Activated naive CD4-positive, alpha-beta T cell treated with anti-CD3 and anti-CD28 coated beads, Interleukin-2, amount 10 ng/mL, durations not matched to agents 7 days and 5 days (primary cell): ENCODE results near the gene HRH1.
"Not testable (repeated sequence)": the region's sequence is repeated elsewhere in the genome, so short reads cannot be mapped to it uniquely, and the experiment has no call there.

Source experiments
- CTCF ChIA-PET: fragments of 350-600 bp; sonication (Branson Sonifier 250); formaldehyde crosslinking; loops from one replicate; lab custom pipeline; 2021; ENCODE audit warnings: antibody characterized with exemption; lab: Charles Lee
- DNase-seq: peaks from one replicate; pipeline ENCODE4 v3.0.0-alpha.2; 2020
- H3K27ac Mint-ChIP-seq: one replicate; pipeline ENCODE4 v1.8.0; 2021; ENCODE audit warnings: mild to moderate bottlenecking, moderate library complexity, mixed read lengths
- H3K27me3 Mint-ChIP-seq: one replicate; pipeline ENCODE4 v1.8.0; 2021; ENCODE audit warnings: mild to moderate bottlenecking, mixed read lengths
- H3K36me3 Mint-ChIP-seq: one replicate; pipeline ENCODE4 v1.8.0; 2021; ENCODE audit warnings: mixed read lengths
- H3K4me1 Mint-ChIP-seq: one replicate; pipeline ENCODE4 v1.8.0; 2021; ENCODE audit warnings: mixed read lengths
- H3K4me3 Mint-ChIP-seq: one replicate; pipeline ENCODE4 v1.8.0; 2021; ENCODE audit warnings: mild to moderate bottlenecking, moderate library complexity, mixed read lengths
- H3K9me3 Mint-ChIP-seq: one replicate; pipeline ENCODE4 v1.8.0; 2021; ENCODE audit warnings: mixed read lengths

Gene HRH1

GRCh38 chr3:11217370-11217769 is 63.1 kb downstream of the HRH1 start:
- H3K4me1 Mint-ChIP-seq, H3K27ac Mint-ChIP-seq, H3K4me3 Mint-ChIP-seq, H3K36me3 Mint-ChIP-seq, H3K9me3 Mint-ChIP-seq, DNase-seq, CTCF ChIA-PET: not testable (repeated sequence)
- H3K27me3 Mint-ChIP-seq: peaks cover 12% of the 10 kb centered on the region

GRCh38 chr3:11220230-11220629 is 65.9 kb downstream of the HRH1 start:
- Mint-ChIP-seq H3K4me3 (no peak overlapping the region), H3K36me3 (no peaks in the 10 kb centered on the region), H3K27ac (no peak overlapping the region), H3K27me3 (peaks cover 4% of the 10 kb centered on the region), H3K9me3 (no peaks in the 10 kb centered on the region), H3K4me1 (peaks cover 2% of the 10 kb centered on the region)
- DNase-seq: no peak
- CTCF ChIA-PET: no interaction called here

- CTCF ChIA-PET: interaction anchor here (0.5 to 0.8 kb wide), 2 partner anchors 15 kb away, joined by 3 read pairs; no protein-coding TSS in a partner anchor
- Mint-ChIP-seq H3K4me1 (peaks cover 13% of the 10 kb centered on the region), H3K4me3 (no peak overlapping the region), H3K9me3 (no peaks in the 10 kb centered on the region), H3K27ac (no peak overlapping the region), H3K27me3 (peaks cover 4% of the 10 kb centered on the region), H3K36me3 (no peaks in the 10 kb centered on the region)
- DNase-seq: no peak
Measured at GRCh38 chr3:11221818-11222415, 67.6 kb downstream of the HRH1 start.

- Mint-ChIP-seq H3K27ac (no peak overlapping the region), H3K4me1 (peaks cover 20% of the 10 kb centered on the region), H3K27me3 (peaks cover 4% of the 10 kb centered on the region), H3K4me3 (no peak overlapping the region), H3K36me3 (no peaks in the 10 kb centered on the region), H3K9me3 (no peaks in the 10 kb centered on the region)
- CTCF ChIA-PET: no interaction called here
- DNase-seq: no peak
Measured at GRCh38 chr3:11224010-11224409, 69.7 kb downstream of the HRH1 start.

- Mint-ChIP-seq H3K36me3 (no peaks in the 10 kb centered on the region), H3K27me3 (peaks cover 4% of the 10 kb centered on the region), H3K4me1 (peaks cover 20% of the 10 kb centered on the region), H3K9me3 (no peaks in the 10 kb centered on the region), H3K27ac (no peak overlapping the region), H3K4me3 (no peak overlapping the region)
- no peak for DNase-seq
- CTCF ChIA-PET: no interaction called here
Measured at GRCh38 chr3:11224870-11225229, 70.6 kb downstream of the HRH1 start.

GRCh38 chr3:11226042-11226370 is 71.7 kb downstream of the HRH1 start:
- H3K4me3 Mint-ChIP-seq: no peak overlapping the region
- H3K27ac Mint-ChIP-seq: no peak overlapping the region
- CTCF ChIA-PET: no interaction called here

GRCh38 chr3:11228041-11228440 is 73.7 kb downstream of the HRH1 start:
- CTCF ChIA-PET: interaction anchor here (1.0 kb wide), 1 partner anchor 8 kb away, joined by 5 read pairs; no protein-coding TSS in a partner anchor
- Mint-ChIP-seq H3K27me3 (peaks cover 6% of the 10 kb centered on the region), H3K36me3 (no peaks in the 10 kb centered on the region), H3K27ac (no peak overlapping the region), H3K9me3 (no peaks in the 10 kb centered on the region), H3K4me3 (no peak overlapping the region), H3K4me1 (peaks cover 20% of the 10 kb centered on the region)
- DNase-seq: no peak

More at GRCh38 chr3:11226042-11226370, 71.7 kb downstream of the HRH1 start:
- no peaks in the 10 kb centered on the region for H3K36me3 Mint-ChIP-seq
- H3K9me3 Mint-ChIP-seq: no peaks in the 10 kb centered on the region
- no peak for DNase-seq
- peaks cover 5% of the 10 kb centered on the region for H3K27me3 Mint-ChIP-seq
- H3K4me1 Mint-ChIP-seq: peaks cover 20% of the 10 kb centered on the region

GRCh38 chr3:11230125-11230524 is 75.8 kb downstream of the HRH1 start:
- no peak overlapping the region for H3K27ac Mint-ChIP-seq

GRCh38 chr3:11230832-11231231 is 76.5 kb downstream of the HRH1 start:
- CTCF ChIA-PET: no interaction called here
- peaks cover 15% of the 10 kb centered on the region for H3K4me1 Mint-ChIP-seq

More at GRCh38 chr3:11230125-11230524, 75.8 kb downstream of the HRH1 start:
- DNase-seq: no peak
- H3K4me1 Mint-ChIP-seq: peaks cover 20% of the 10 kb centered on the region
- H3K36me3 Mint-ChIP-seq: no peaks in the 10 kb centered on the region
- H3K4me3 Mint-ChIP-seq: no peak overlapping the region
- H3K27me3 Mint-ChIP-seq: peaks cover 19% of the 10 kb centered on the region
- no peaks in the 10 kb centered on the region for H3K9me3 Mint-ChIP-seq
- CTCF ChIA-PET: no interaction called here

GRCh38 chr3:11235385-11235784 is 81.1 kb downstream of the HRH1 start:
- no peak overlapping the region for H3K4me3 Mint-ChIP-seq
- no peaks in the 10 kb centered on the region for H3K36me3 Mint-ChIP-seq
- peaks cover 5% of the 10 kb centered on the region for H3K4me1 Mint-ChIP-seq
- peaks cover 8% of the 10 kb centered on the region for H3K9me3 Mint-ChIP-seq
- DNase-seq: no peak
- no peak overlapping the region for H3K27ac Mint-ChIP-seq
- CTCF ChIA-PET: interaction anchor here (1.1 to 5.4 kb wide), 5 partner anchors 69 to 416 kb away, joined by 3 to 91 read pairs (median 5); no protein-coding TSS in a partner anchor
- peaks cover 23% of the 10 kb centered on the region for H3K27me3 Mint-ChIP-seq

More at GRCh38 chr3:11230832-11231231, 76.5 kb downstream of the HRH1 start:
- Mint-ChIP-seq H3K27ac (no peak overlapping the region), H3K36me3 (no peaks in the 10 kb centered on the region), H3K27me3 (peaks cover 26% of the 10 kb centered on the region), H3K4me3 (no peak overlapping the region), H3K9me3 (no peaks in the 10 kb centered on the region)
- DNase-seq: no peak

GRCh38 chr3:11236588-11237461 is 82.5 kb downstream of the HRH1 start:
- peak; percentile 86 for DNase-seq
- CTCF ChIA-PET: interaction anchor here (0.7 to 5.4 kb wide), 14 partner anchors 9 to 689 kb away, joined by 3 to 91 read pairs (median 4); no protein-coding TSS in a partner anchor

GRCh38 chr3:11238060-11238459 is 83.8 kb downstream of the HRH1 start:
- CTCF ChIA-PET: interaction anchor here (1.0 to 5.4 kb wide), 4 partner anchors 10 to 413 kb away, joined by 4 to 91 read pairs (median 7); no protein-coding TSS in a partner anchor
- peaks cover 26% of the 10 kb centered on the region for H3K27me3 Mint-ChIP-seq
- peaks cover 5% of the 10 kb centered on the region for H3K4me1 Mint-ChIP-seq
- DNase-seq: no peak
- H3K9me3 Mint-ChIP-seq: peaks cover 8% of the 10 kb centered on the region
- no peak overlapping the region for H3K27ac Mint-ChIP-seq
- no peak overlapping the region for H3K4me3 Mint-ChIP-seq
- no peaks in the 10 kb centered on the region for H3K36me3 Mint-ChIP-seq

More at GRCh38 chr3:11236588-11237461, 82.5 kb downstream of the HRH1 start:
- H3K36me3 Mint-ChIP-seq: no peaks in the 10 kb centered on the region
- H3K4me3 Mint-ChIP-seq: no peak overlapping the region
- peaks cover 8% of the 10 kb centered on the region for H3K9me3 Mint-ChIP-seq
- peaks cover 23% of the 10 kb centered on the region for H3K27me3 Mint-ChIP-seq
- no peak overlapping the region for H3K27ac Mint-ChIP-seq
- H3K4me1 Mint-ChIP-seq: peaks cover 5% of the 10 kb centered on the region

GRCh38 chr3:11238880-11239279 is 84.6 kb downstream of the HRH1 start:
- Mint-ChIP-seq H3K36me3 (no peaks in the 10 kb centered on the region), H3K9me3 (peaks cover 8% of the 10 kb centered on the region), H3K27ac (no peak overlapping the region), H3K4me1 (peaks cover 5% of the 10 kb centered on the region), H3K4me3 (no peak overlapping the region), H3K27me3 (peaks cover 26% of the 10 kb centered on the region)
- no peak for DNase-seq
- CTCF ChIA-PET: interaction anchor here (1.0 to 5.4 kb wide), 3 partner anchors 9 to 413 kb away, joined by 4 to 91 read pairs (median 5); no protein-coding TSS in a partner anchor

GRCh38 chr3:11239796-11240195 is 85.5 kb downstream of the HRH1 start:
- no peak overlapping the region for H3K4me3 Mint-ChIP-seq
- H3K27me3 Mint-ChIP-seq: peaks cover 20% of the 10 kb centered on the region
- H3K4me1 Mint-ChIP-seq: peaks cover 5% of the 10 kb centered on the region
- DNase-seq: no peak
- no peaks in the 10 kb centered on the region for H3K36me3 Mint-ChIP-seq
- no peak overlapping the region for H3K27ac Mint-ChIP-seq
- CTCF ChIA-PET: interaction anchor here (5.4 kb wide), 1 partner anchor 94 kb away, joined by 91 read pairs; no protein-coding TSS in a partner anchor
- H3K9me3 Mint-ChIP-seq: peaks cover 8% of the 10 kb centered on the region
